BE2C (cell line): ENCODE measurements around the gene MGME1.

Source experiments
- DNase-seq: peaks from one replicate; pipeline ENCODE4 v3.0.0-alpha.2; 2020
- H3K27me3 ChIP-seq: fragments of 250-450 bp; sonication (Bioruptor Pico); 2 replicates; pipeline ENCODE4 v1.5.1; 2020; ENCODE audit warnings: mild to moderate bottlenecking
- H3K36me3 ChIP-seq: fragments of 250-450 bp; sonication (Bioruptor Pico); 2 replicates; pipeline ENCODE4 v1.5.1; 2020; ENCODE audit warnings: mild to moderate bottlenecking
- H3K4me1 ChIP-seq: fragments of 250-450 bp; sonication (Bioruptor Pico); 2 replicates; pipeline ENCODE4 v1.5.1; 2020
- H3K4me3 ChIP-seq: 2 replicates; pipeline ENCODE4 v1.5.1; 2011; ENCODE audit warnings: low read depth, low read length
- H3K9me3 ChIP-seq: fragments of 250-450 bp; sonication (Bioruptor Pico); 2 replicates; pipeline ENCODE4 v1.5.1; 2020
- TF ChIP-seq, protein P1 (sequence below): IDR thresholded peaks from 2 replicates; pipeline ENCODE4 v1.5.1; 2012; ENCODE audit warnings: mild to moderate bottlenecking, low read depth, low read length

MGME1 gene

DNA sequence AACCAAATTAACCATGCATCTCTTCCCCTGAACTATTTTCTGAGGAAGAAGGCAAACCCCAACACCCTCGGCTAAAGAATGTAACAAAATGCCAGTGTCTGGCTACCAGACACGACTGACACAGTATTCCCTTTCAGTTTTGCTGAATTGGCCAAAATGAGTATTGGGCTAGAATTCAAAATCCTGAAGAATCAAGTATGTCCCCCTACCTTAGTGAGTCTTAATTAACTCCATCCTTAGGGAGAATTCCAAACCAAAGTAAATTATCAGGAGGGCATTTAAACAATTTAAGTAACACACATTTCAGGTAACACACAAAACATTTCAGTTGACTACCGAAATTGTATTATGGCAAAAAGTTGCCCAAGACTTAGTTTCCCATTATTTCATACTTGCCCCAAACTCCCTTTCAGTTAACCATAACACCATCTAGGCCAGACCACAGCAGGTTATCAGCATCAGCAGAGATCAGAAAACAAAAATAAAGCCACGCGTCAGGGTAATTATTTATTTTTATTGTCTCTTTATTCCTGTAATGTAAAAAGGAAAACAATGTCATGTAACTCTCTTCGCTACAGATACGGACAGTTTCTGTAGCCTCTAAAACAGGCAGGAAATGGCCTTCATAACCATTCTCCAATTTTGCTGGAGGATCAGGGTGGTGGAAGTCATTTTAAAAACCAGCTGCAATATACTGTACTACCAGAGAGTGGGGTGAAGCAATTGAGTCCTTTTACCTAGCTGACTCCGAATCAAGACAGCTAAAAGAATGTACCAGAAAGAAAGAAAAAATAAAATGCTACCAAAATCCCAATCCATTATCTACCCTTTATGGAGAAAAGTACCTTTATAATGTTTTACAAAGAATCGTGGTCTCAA, 2.1 kb upstream of the MGME1 start:
- Histone ChIP-seq H3K4me3 (peak overlapping the region; percentile 84), H3K27me3 (no peaks in the 10 kb centered on the region), H3K36me3 (peaks cover 56% of the 10 kb centered on the region), H3K9me3 (no peaks in the 10 kb centered on the region), H3K4me1 (peaks cover 17% of the 10 kb centered on the region; the same call in 1 of the 2 replicates)
- TF ChIP-seq, protein P1, sequence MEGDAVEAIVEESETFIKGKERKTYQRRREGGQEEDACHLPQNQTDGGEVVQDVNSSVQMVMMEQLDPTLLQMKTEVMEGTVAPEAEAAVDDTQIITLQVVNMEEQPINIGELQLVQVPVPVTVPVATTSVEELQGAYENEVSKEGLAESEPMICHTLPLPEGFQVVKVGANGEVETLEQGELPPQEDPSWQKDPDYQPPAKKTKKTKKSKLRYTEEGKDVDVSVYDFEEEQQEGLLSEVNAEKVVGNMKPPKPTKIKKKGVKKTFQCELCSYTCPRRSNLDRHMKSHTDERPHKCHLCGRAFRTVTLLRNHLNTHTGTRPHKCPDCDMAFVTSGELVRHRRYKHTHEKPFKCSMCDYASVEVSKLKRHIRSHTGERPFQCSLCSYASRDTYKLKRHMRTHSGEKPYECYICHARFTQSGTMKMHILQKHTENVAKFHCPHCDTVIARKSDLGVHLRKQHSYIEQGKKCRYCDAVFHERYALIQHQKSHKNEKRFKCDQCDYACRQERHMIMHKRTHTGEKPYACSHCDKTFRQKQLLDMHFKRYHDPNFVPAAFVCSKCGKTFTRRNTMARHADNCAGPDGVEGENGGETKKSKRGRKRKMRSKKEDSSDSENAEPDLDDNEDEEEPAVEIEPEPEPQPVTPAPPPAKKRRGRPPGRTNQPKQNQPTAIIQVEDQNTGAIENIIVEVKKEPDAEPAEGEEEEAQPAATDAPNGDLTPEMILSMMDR, result peak; percentile 20; the same call in 1 of the 2 replicates
- DNase-seq, result no peak

DNA sequence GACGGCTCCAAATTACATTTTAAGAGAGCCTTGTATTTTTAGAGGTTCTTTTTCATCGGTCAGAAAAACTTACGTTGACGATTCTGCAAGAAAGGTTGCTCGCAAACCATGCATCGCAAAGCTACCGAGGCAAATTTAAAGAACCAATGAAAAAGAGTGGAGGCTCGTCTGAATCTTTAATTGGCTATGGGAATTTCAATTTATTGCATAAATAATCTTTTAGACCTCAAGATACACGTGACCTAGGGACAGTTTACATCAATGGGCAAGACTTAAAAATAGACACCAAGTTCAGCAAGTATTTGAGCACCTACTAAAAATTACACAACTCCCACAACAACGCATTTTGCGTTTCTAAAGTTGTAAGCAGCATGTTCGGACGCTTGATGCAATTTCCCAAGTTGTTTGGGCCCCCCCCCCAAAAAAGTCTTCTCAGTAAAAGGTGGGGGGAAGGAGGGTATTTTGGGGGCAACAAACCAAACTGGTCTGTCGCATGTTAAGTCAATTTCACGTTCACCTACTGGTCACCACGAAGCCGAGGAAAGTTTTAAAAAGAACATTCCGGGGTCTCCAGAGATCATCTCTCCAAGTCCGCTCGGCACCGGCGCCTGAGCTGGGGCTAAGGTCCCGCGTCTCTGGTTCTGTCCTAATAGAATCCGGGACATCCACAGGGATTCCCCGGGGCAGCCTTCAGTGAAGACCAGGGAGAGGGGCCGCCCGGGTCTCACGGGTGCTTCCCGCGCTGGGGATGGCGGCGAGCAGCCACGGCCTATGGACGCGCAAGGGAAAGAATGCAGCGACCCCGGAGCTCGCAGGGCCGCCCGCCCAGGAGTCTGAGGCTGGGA, 1.1 kb upstream of the MGME1 start:
- Histone ChIP-seq H3K9me3 (no peaks in the 10 kb centered on the region), H3K36me3 (peaks cover 50% of the 10 kb centered on the region), H3K4me1 (peaks cover 13% of the 10 kb centered on the region; the same call in 1 of the 2 replicates), H3K4me3 (peak overlapping the region; percentile 84), H3K27me3 (no peaks in the 10 kb centered on the region)
- TF ChIP-seq, protein P1, result no peak
- no peak for DNase-seq

DNA sequence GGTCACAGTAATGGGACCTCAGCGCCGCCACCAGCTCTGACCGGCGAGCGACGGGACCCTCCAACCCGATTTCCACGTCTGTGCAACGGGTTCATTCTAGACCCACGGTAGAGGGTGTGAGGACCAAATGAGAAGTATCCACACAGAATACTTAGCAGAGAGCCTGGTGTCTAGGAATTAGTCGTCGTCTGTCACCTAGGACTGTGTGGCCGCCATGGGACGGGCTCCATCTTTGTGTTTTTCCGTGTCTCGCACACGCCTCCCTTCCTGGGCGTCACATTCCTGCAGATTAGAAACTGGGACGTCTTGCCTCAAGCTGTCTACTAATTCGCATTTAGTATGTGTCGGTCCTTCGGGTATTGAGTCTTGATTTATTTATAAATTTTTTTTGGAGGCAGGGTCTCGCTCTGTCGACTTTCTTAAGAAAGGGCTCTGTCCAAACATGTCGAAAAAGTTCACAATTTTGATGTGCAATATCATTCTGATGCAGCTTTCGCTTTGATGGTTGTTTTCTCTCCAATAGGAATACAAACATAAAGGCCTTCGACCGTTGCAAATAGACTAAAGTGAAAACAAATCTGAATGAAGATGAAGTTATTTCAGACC, 563 bp downstream of the MGME1 start:
- peak overlapping the region; percentile 84 for H3K4me3 ChIP-seq
- DNase-seq, result peak; percentile 36
- H3K36me3 ChIP-seq, result peaks cover 35% of the 10 kb centered on the region

DNA sequence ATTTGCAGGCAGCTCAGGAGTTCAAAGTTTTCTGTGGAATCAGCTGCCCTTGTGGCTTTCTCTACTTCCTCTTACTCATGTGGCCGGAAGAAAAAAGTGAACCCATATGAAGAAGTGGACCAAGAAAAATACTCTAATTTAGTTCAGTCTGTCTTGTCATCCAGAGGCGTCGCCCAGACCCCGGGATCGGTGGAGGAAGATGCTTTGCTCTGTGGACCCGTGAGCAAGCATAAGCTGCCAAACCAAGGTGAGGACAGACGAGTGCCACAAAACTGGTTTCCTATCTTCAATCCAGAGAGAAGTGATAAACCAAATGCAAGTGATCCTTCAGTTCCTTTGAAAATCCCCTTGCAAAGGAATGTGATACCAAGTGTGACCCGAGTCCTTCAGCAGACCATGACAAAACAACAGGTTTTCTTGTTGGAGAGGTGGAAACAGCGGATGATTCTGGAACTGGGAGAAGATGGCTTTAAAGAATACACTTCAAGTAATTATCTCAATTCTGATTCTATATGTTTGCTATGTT, 1.1 kb downstream of the MGME1 start:
- Histone ChIP-seq H3K27me3 (no peaks in the 10 kb centered on the region), H3K4me3 (peak overlapping the region; percentile 84), H3K36me3 (peaks cover 29% of the 10 kb centered on the region), H3K9me3 (no peaks in the 10 kb centered on the region), H3K4me1 (0 out of 2 replicates have a peak, but pooled peaks cover 2% of the 10 kb centered on the region)
- TF ChIP-seq, protein P1, result no peak
- no peak for DNase-seq

More for the DNA sequence above, 563 bp downstream of the MGME1 start:
- H3K27me3 ChIP-seq, result no peaks in the 10 kb centered on the region
- TF ChIP-seq, protein P1, result no peak
- H3K9me3 ChIP-seq, result no peaks in the 10 kb centered on the region
- peaks cover 5% of the 10 kb centered on the region; the same call in 1 of the 2 replicates for H3K4me1 ChIP-seq

DNA sequence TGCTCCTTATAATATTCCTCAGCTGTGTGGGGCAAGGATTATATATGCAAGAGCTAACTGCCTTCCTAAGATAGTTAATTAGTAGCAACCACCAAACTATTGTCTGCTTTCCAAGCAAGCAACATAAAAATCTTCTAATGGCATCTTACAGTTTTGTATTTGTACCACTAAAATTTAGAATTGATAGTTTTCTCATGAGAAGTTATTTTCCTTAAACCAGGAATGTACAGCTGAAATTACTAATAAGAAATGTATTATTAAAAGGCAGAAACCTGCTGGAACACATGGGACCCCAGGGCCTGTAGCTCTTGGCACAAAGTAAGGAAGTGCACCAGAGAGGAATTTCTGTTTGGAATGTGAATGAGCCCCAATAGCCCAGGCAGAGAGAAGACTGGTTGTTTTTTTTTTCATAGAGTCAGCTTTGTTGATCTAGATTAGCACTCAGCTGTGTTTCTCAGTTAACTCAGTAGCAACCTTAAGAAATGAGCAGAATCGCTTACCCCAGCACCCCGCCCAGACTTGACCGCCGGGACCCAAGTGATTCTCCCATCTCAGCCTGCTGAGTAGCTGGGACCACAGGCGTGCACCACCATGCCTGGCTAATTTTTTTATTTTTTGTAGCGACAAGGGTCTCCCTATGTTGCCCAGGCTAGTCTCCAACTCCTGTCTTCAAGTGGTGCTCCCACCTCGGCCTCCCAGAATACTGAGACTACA, 2.6 kb downstream of the MGME1 start:
- H3K27me3 ChIP-seq, result no peaks in the 10 kb centered on the region
- H3K4me3 ChIP-seq, result peak overlapping the region; percentile 84
- H3K9me3 ChIP-seq, result no peaks in the 10 kb centered on the region
- H3K36me3 ChIP-seq, result peaks cover 26% of the 10 kb centered on the region
- H3K4me1 ChIP-seq, result no peaks in the 10 kb centered on the region
- TF ChIP-seq, protein P1, result no peak
- DNase-seq, result no peak
